Cardiac septum (tissue), 1 donor: ENCODE results near the gene TTYH3. TPM values are rescaled to one million over a fixed set of nuclear protein-coding genes. Genes with fewer than 3 reads are reported as not detected.

Source experiments
- DNase-seq: peaks from one replicate; pipeline ENCODE4 v3.0.0-alpha.2; 2020; ENCODE audit warnings: low spot score
- intact Hi-C: fragments of 100-400 bp; cut with DNase I; formaldehyde crosslinking; loops from one replicate; pipeline ENCODE4 v1.14.0; 2022
- total RNA-seq: library from RNA; stranded (reverse); fragmentation: NEBNext Ultra II Directional; extraction: Animal tissue kit (Norgen Biotek cat#: 25700); gene quantifications from one replicate; pipeline ENCODE4 v1.2.1, GENCODE V29; 2021
- donor health status: DM: no; HTN: no; CAD: no.

Gene TTYH3
- total RNA-seq, 1 donor from 2014 or later = 17.1 TPM

DNA sequence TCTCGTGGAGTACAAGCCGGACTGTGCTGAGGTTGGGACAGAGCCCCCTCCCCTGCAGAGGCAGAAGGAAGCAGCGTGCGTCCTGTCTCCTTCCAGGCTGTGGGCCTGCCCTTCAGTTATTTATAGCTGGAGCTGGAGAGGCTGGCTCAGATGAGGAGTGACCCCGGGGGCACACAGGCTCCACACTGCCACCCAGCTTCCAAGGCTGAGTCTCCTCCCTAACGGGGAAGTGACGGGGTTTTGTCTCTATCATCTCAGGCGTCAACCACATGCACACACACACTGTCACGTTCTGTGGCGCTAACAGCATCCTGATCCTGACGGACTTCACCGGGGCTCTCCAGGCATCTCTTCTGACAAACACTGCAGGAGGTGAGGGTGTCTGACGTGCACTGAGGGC, 81.6 kb downstream of the TTYH3 start:
- intact Hi-C loops = no loop called here
- no peak for DNase-seq

DNA sequence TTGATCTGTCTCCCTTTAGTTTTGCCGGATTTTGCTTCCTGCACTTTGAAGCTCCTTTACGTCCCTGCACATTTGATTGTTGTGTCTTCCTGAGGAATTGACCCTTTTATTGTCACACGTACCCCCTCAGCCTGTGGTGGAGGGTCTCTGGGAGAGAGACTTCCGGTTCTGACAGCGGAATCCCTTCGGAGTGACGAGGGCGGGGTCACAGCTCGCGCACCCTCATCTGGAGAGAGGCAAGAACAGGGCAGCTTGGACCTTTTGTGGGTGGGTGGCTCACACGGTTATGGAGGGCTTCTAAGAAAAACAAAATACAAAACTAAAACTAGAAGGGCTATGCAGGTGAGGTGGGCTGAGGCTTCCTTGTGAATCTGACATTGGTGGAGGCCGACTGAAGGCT, 82.2 kb downstream of the TTYH3 start:
- intact Hi-C loops = no loop called here
- DNase-seq = no peak

Other genes starting within 250 kb of the TTYH3 start
- 13.8 TPM for gene CHST12, start 228.4 kb upstream of the TTYH3 start, total RNA-seq
- not detected for gene GRIFIN, start 155.6 kb upstream of the TTYH3 start, total RNA-seq
- 6.2 TPM for gene LFNG, start 112.2 kb upstream of the TTYH3 start, total RNA-seq
- gene BRAT1, start 76.5 kb upstream of the TTYH3 start, total RNA-seq = 12.8 TPM
- 13.3 TPM for gene IQCE, start 73.0 kb upstream of the TTYH3 start, total RNA-seq
- 0.08 TPM for gene AMZ1, start 56.2 kb downstream of the TTYH3 start, total RNA-seq
- gene GNA12, start 212.3 kb downstream of the TTYH3 start, total RNA-seq = 33.7 TPM